GM23338 (cell line): Measurements from ENCODE around the gene ABCB8.

Experiments
- CREB1 ChIP-seq: fragments of 250-450 bp; sonication (Bioruptor Pico); IDR thresholded peaks from 2 replicates; pipeline ENCODE4 v1.5.0; 2020; ENCODE audit warnings: low read depth, mild to moderate bottlenecking, moderate library complexity
- CTCF ChIP-seq, 2 experiments: fragments of 200-600 bp in 1 of 2; sonication (generic) in 1 of 2; conservative IDR thresholded peaks; 2 replicates each; pipeline versions ENCODE4 v1.5.1 to v1.6.1; 2016 to 2017; ENCODE audit warnings: antibody characterized with exemption in 2 of 2, low read depth in 2 of 2, mild to moderate bottlenecking in 2 of 2, moderate library complexity in 1 of 2
- EZH2 ChIP-seq: fragments of 200-600 bp; sonication (generic); IDR thresholded peaks from one replicate; pipeline ENCODE4 v1.8.0; 2017; ENCODE audit warnings: antibody characterized with exemption, mild to moderate bottlenecking, low read depth; ENCODE audit not compliant: unreplicated experiment
- EZH2phosphoT487 ChIP-seq: fragments of 200-600 bp; sonication (generic); IDR thresholded peaks from one replicate; pipeline ENCODE4 v1.8.1; 2018; ENCODE audit warnings: antibody characterized with exemption; ENCODE audit not compliant: unreplicated experiment
- JUNB ChIP-seq: IDR thresholded peaks from one replicate; pipeline ENCODE4 v1.6.1; 2016; ENCODE audit warnings: antibody characterized with exemption; ENCODE audit not compliant: unreplicated experiment
- POLR2AphosphoS5 ChIP-seq: IDR thresholded peaks from 2 replicates; pipeline ENCODE4 v1.6.1; 2016; ENCODE audit warnings: antibody characterized with exemption, low read depth
- REST ChIP-seq: IDR thresholded peaks from one replicate; pipeline ENCODE4 v1.6.1; 2018; ENCODE audit warnings: antibody characterized with exemption; ENCODE audit not compliant: unreplicated experiment
- ZNF462 ChIP-seq: fragments of 250-450 bp; sonication (Bioruptor Pico); IDR thresholded peaks from 2 replicates; pipeline ENCODE4 v1.5.0; 2020; ENCODE audit warnings: mild to moderate bottlenecking, moderate library complexity

- no peak for TF ChIP-seq ZNF462
- TF ChIP-seq POLR2AphosphoS5, result no peak
- no peak for TF ChIP-seq CTCF (conservative IDR thresholded peaks at IDR 0.05; ENCODE audit: low read depth in 2 of 2)
- TF ChIP-seq JUNB, result no peak
- no peak for TF ChIP-seq EZH2phosphoT487
- no peak for TF ChIP-seq CREB1
- no peak for TF ChIP-seq EZH2
- no peak for TF ChIP-seq REST
Observed at GRCh38 chr7:151083824-151084160, 55.5 kb downstream of the ABCB8 start.
